Right renal pelvis (tissue), 4 donors: ENCODE results near the gene INTS11. TPM values are rescaled to one million over a fixed set of nuclear protein-coding genes. Genes with fewer than 3 reads are reported as not detected.
A peak's percentile ranks its signal among the peaks of the same experiment; 100 is the strongest.

ENCODE experiments used
- DNase-seq, 4 donors: peaks; one replicate each; pipeline ENCODE4 v3.0.0-alpha.2; 2013; ENCODE audit warnings: low read depth in 4 of 4, low spot score in 3 of 4, missing footprints in 1 of 4
- polyA plus RNA-seq, 4 donors: library from polyadenylated mRNA; unstranded; fragments of 120-200 nt; gene quantifications; one replicate each; pipeline ENCODE4 v1.2.1, GENCODE V29; 2013; ENCODE audit not compliant: insufficient read length in 4 of 4

INTS11 gene
- polyA plus RNA-seq, 4 donors = 104 to 117 (median 110) TPM

- DNase-seq = no peak
Observed at GRCh38 chr1:1314678-1315335, 9.7 kb downstream of the INTS11 start.

- DNase-seq = no peak
Observed at GRCh38 chr1:1314237-1314586, 10.2 kb downstream of the INTS11 start.

GRCh38 chr1:1313500-1314236 is 10.8 kb downstream of the INTS11 start:
- DNase-seq = no peak

- DNase-seq = no peak
Observed at GRCh38 chr1:1312450-1313314, 11.8 kb downstream of the INTS11 start.

- no peak for DNase-seq
Observed at GRCh38 chr1:1311107-1312104, 13.1 kb downstream of the INTS11 start.

- no peak for DNase-seq
Observed at GRCh38 chr1:1310476-1311053, 13.9 kb downstream of the INTS11 start.

- no peak for DNase-seq
Observed at GRCh38 chr1:1310109-1310385, 14.4 kb downstream of the INTS11 start.

- DNase-seq = no peak
Observed at GRCh38 chr1:1309251-1310108, 15.0 kb downstream of the INTS11 start.

- no peak for DNase-seq
Observed at GRCh38 chr1:1308756-1309250, 15.7 kb downstream of the INTS11 start.

GRCh38 chr1:1307923-1308755 is 16.3 kb downstream of the INTS11 start, which contains the start of the genes ACAP3 and PUSL1:
ACAP3 (minus strand) TSS chr1:1307930; CDS start chr1:1307815, 115 bp downstream.
PUSL1 (plus strand) TSS chr1:1308597; CDS start chr1:1308644, 47 bp downstream.
- DNase-seq = peak; percentile 74 to 84 (median 80)

- DNase-seq = no peak
Observed at GRCh38 chr1:1307261-1307922, 17.1 kb downstream of the INTS11 start.

- DNase-seq = no peak
Observed at GRCh38 chr1:1306661-1307260, 17.7 kb downstream of the INTS11 start.

- no peak for DNase-seq
Observed at GRCh38 chr1:1306070-1306660, 18.3 kb downstream of the INTS11 start.

GRCh38 chr1:1305300-1306069 is 19.0 kb downstream of the INTS11 start:
- no peak for DNase-seq
